Measurements from ENCODE around the gene TBC1D10A.

- TF ChIP-seq CTCF (tag by site-specific recombination; IDR thresholded peaks at IDR 0.05) (no peak), ZNF518A (tag by site-specific recombination; conservative IDR thresholded peaks at IDR 0.05; ENCODE audit: low read depth) (no peak)
Observed at GRCh38 chr22:30249049-30250038, 77.4 kb downstream of the TBC1D10A start.
